GM23338 (cell line): ENCODE data around the gene CYB5B. TPM values are rescaled to one million over a fixed set of nuclear protein-coding genes. Genes with fewer than 3 reads are reported as not detected.

Source experiments
- ATAC-seq: fragments of 200-7000 bp; cut with Tn5 transposase; 3 replicates; pipeline ENCODE4 v1.9.1; 2020
- DNase-seq: peaks from one replicate; pipeline ENCODE4 v3.0.0-alpha.2; 2015; ENCODE audit warnings: low spot score
- H2AFZ ChIP-seq: fragments of 200-600 bp; sonication (generic); 2 replicates; pipeline ENCODE4 v1.8.0; 2016; ENCODE audit warnings: antibody characterized with exemption, mild to moderate bottlenecking, moderate library complexity
- H3F3A ChIP-seq: fragments of 200-600 bp; sonication (generic); replicated peaks from 2 replicates; pipeline ENCODE4 v1.8.0; 2017; ENCODE audit warnings: antibody characterized with exemption, mixed run types, low read depth
- H3K27ac ChIP-seq: fragments of 200-600 bp; sonication (generic); 2 replicates; pipeline ENCODE4 v1.6.1; 2016; ENCODE audit warnings: low read depth
- H3K27me3 ChIP-seq: fragments of 200-600 bp; sonication (generic); 2 replicates; pipeline ENCODE4 v1.8.0; 2016; ENCODE audit warnings: mild to moderate bottlenecking, mixed run types, moderate library complexity; ENCODE audit not compliant: insufficient read depth
- H3K36me3 ChIP-seq: fragments of 200-600 bp; sonication (generic); 2 replicates; pipeline ENCODE4 v1.8.0; 2016; ENCODE audit warnings: mild to moderate bottlenecking; ENCODE audit not compliant: insufficient read depth
- H3K4me1 ChIP-seq: fragments of 200-600 bp; sonication (generic); 2 replicates; pipeline ENCODE4 v1.8.0; 2016; ENCODE audit warnings: mild to moderate bottlenecking, moderate library complexity; ENCODE audit not compliant: insufficient read depth
- H3K4me2 ChIP-seq: fragments of 200-600 bp; sonication (generic); 2 replicates; pipeline ENCODE4 v1.7.1; 2017; ENCODE audit warnings: mixed run types
- H3K4me3 ChIP-seq: fragments of 200-600 bp; sonication (generic); 2 replicates; pipeline ENCODE4 v1.6.1; 2016; ENCODE audit warnings: mixed run types
- H3K79me2 ChIP-seq: fragments of 200-600 bp; sonication (generic); replicated peaks from 2 replicates; pipeline ENCODE4 v1.8.0; 2017; ENCODE audit warnings: mild to moderate bottlenecking; ENCODE audit not compliant: insufficient read depth
- H3K9me2 ChIP-seq: fragments of 200-600 bp; sonication (generic); 2 replicates; pipeline ENCODE4 v1.8.0; 2017; ENCODE audit not compliant: insufficient read depth
- H4K20me1 ChIP-seq: fragments of 200-600 bp; sonication (generic); replicated peaks from 2 replicates; pipeline ENCODE4 v1.8.0; 2017; ENCODE audit warnings: mild to moderate bottlenecking; ENCODE audit not compliant: insufficient read depth
- H3K27ac Mint-ChIP-seq: 2 replicates; pipeline ENCODE4 v1.8.0; 2020; ENCODE audit warnings: inconsistent platforms, mild to moderate bottlenecking, moderate library complexity, mixed read lengths
- H3K27me3 Mint-ChIP-seq: 3 replicates; pipeline ENCODE4 v1.8.0; 2022; ENCODE audit warnings: low read depth, mild to moderate bottlenecking, moderate library complexity, mixed read lengths, inconsistent platforms; ENCODE audit not compliant: insufficient read depth, poor library complexity
- H3K36me3 Mint-ChIP-seq: 3 replicates; pipeline ENCODE4 v1.8.0; 2021; ENCODE audit warnings: low read depth, mild to moderate bottlenecking, inconsistent platforms, moderate library complexity, mixed read lengths
- H3K4me1 Mint-ChIP-seq: 3 replicates; pipeline ENCODE4 v1.8.0; 2020; ENCODE audit warnings: mild to moderate bottlenecking, inconsistent platforms, mixed read lengths
- H3K4me3 Mint-ChIP-seq: 3 replicates; pipeline ENCODE4 v1.8.0; 2021; ENCODE audit warnings: moderate library complexity, mild to moderate bottlenecking, inconsistent platforms, mixed read lengths
- H3K9me3 Mint-ChIP-seq: 3 replicates; pipeline ENCODE4 v1.8.0; 2020; ENCODE audit warnings: moderate library complexity, mild to moderate bottlenecking, inconsistent platforms, mixed read lengths
- CREB1 ChIP-seq: fragments of 250-450 bp; sonication (Bioruptor Pico); IDR thresholded peaks from 2 replicates; pipeline ENCODE4 v1.5.0; 2020; ENCODE audit warnings: low read depth, mild to moderate bottlenecking, moderate library complexity
- CTCF ChIP-seq, 2 experiments: fragments of 200-600 bp in 1 of 2; sonication (generic) in 1 of 2; conservative IDR thresholded peaks; 2 replicates each; pipeline versions ENCODE4 v1.5.1 to v1.6.1; 2016 to 2017; ENCODE audit warnings: antibody characterized with exemption in 2 of 2, low read depth in 2 of 2, mild to moderate bottlenecking in 2 of 2, moderate library complexity in 1 of 2
- ETS1 ChIP-seq: IDR thresholded peaks from 2 replicates; pipeline ENCODE4 v1.6.1; 2016; ENCODE audit warnings: antibody characterized with exemption
- EZH2 ChIP-seq: fragments of 200-600 bp; sonication (generic); IDR thresholded peaks from one replicate; pipeline ENCODE4 v1.8.0; 2017; ENCODE audit warnings: antibody characterized with exemption, mild to moderate bottlenecking, low read depth; ENCODE audit not compliant: unreplicated experiment
- EZH2phosphoT487 ChIP-seq: fragments of 200-600 bp; sonication (generic); IDR thresholded peaks from one replicate; pipeline ENCODE4 v1.8.1; 2018; ENCODE audit warnings: antibody characterized with exemption; ENCODE audit not compliant: unreplicated experiment
- JUNB ChIP-seq: IDR thresholded peaks from one replicate; pipeline ENCODE4 v1.6.1; 2016; ENCODE audit warnings: antibody characterized with exemption; ENCODE audit not compliant: unreplicated experiment
- NANOG ChIP-seq: IDR thresholded peaks from 2 replicates; pipeline ENCODE4 v1.6.1; 2016; ENCODE audit warnings: antibody characterized with exemption, borderline replicate concordance
- POLR2AphosphoS5 ChIP-seq: IDR thresholded peaks from 2 replicates; pipeline ENCODE4 v1.6.1; 2016; ENCODE audit warnings: antibody characterized with exemption, low read depth
- REST ChIP-seq: IDR thresholded peaks from one replicate; pipeline ENCODE4 v1.6.1; 2018; ENCODE audit warnings: antibody characterized with exemption; ENCODE audit not compliant: unreplicated experiment
- STAT1 ChIP-seq: IDR thresholded peaks from one replicate; pipeline ENCODE4 v1.6.1; 2016; ENCODE audit warnings: antibody characterized with exemption; ENCODE audit not compliant: unreplicated experiment
- ZNF114 ChIP-seq: fragments of 250-450 bp; sonication (Bioruptor Pico); IDR thresholded peaks from 2 replicates; pipeline ENCODE4 v1.5.0; 2020; ENCODE audit warnings: mild to moderate bottlenecking, moderate library complexity
- ZNF331 ChIP-seq: fragments of 250-450 bp; sonication (Bioruptor Pico); IDR thresholded peaks from 2 replicates; pipeline ENCODE4 v1.5.0; 2020; ENCODE audit warnings: low read depth, mild to moderate bottlenecking, moderate library complexity
- ZNF462 ChIP-seq: fragments of 250-450 bp; sonication (Bioruptor Pico); IDR thresholded peaks from 2 replicates; pipeline ENCODE4 v1.5.0; 2020; ENCODE audit warnings: mild to moderate bottlenecking, moderate library complexity
- polyA plus RNA-seq: library from polyadenylated mRNA; unstranded; fragments of >200 nt; fragmentation: Nextera tagmentation; extraction: Ambion mirVana; gene quantifications from 2 replicates; pipeline ENCODE4 v1.2.1, GENCODE V29; 2016
- total RNA-seq: library from RNA; depleted of rRNA; stranded (reverse); fragments of >200 nt; shearing (Covaris generic); gene quantifications from 2 replicates; pipeline ENCODE4 v1.2.3, GENCODE V29; 2014

CYB5B gene
- total and polyA plus RNA-seq, 2 experiments from 2014 or later: 72.0 to 110 TPM

- H3K79me2 ChIP-seq: peaks cover 41% of the 10 kb centered on the region
- 0 out of 2 replicates have a peak, but pooled peaks cover 3% of the 10 kb centered on the region for H3K4me1 ChIP-seq
- Mint-ChIP-seq H3K9me3 (no peaks in the 10 kb centered on the region), H3K27me3 (peaks cover 8% of the 10 kb centered on the region), H3K36me3 (peaks cover 66% of the 10 kb centered on the region), H3K27ac (no peak overlapping the region), H3K4me1 (peaks cover 6% of the 10 kb centered on the region; the same call in 2 of the 3 replicates), H3K4me3 (no peak overlapping the region; the same call in 2 of the 3 replicates)
- DNase-seq: no peak
- no peak overlapping the region; the same call in 1 of the 2 replicates for H3K27ac ChIP-seq
- peaks cover 5% of the 10 kb centered on the region; the same call in 1 of the 2 replicates for H3K9me2 ChIP-seq
- H4K20me1 ChIP-seq: peaks cover 10% of the 10 kb centered on the region
- H2AFZ ChIP-seq: no peak overlapping the region
- peaks cover 17% of the 10 kb centered on the region; the same call in 1 of the 2 replicates for H3F3A ChIP-seq
- TF ChIP-seq CTCF (conservative IDR thresholded peaks at IDR 0.05; ENCODE audit: low read depth in 2 of 2): no peak
- no peak for TF ChIP-seq JUNB
- no peak for TF ChIP-seq REST
- TF ChIP-seq ZNF462 (CRISPR knock-in tag): no peak
- TF ChIP-seq EZH2: no peak
- TF ChIP-seq EZH2phosphoT487: no peak
- no peak for TF ChIP-seq ETS1
- TF ChIP-seq ZNF331 (CRISPR knock-in tag): no peak
- TF ChIP-seq CREB1: no peak
- TF ChIP-seq ZNF114 (CRISPR knock-in tag): no peak
- no peak for TF ChIP-seq POLR2AphosphoS5
- no peak for TF ChIP-seq STAT1
- TF ChIP-seq NANOG: no peak
- no peak overlapping the region for H3K4me2 ChIP-seq
- H3K36me3 ChIP-seq: peaks cover 47% of the 10 kb centered on the region
- H3K4me3 ChIP-seq: no peak overlapping the region
- ATAC-seq: no peak
- H3K27me3 ChIP-seq: no peaks in the 10 kb centered on the region
These were observed 42.0 kb upstream of the CYB5B start for GRCh38 chr16:69382421-69382820.
